Measurements from ENCODE around the gene PSMG1. TPM values are rescaled to one million over a fixed set of nuclear protein-coding genes. Genes with fewer than 3 reads are reported as not detected.

PSMG1 gene
- total RNA-seq, 5 donors from 2014 or later (not counting 1 experiment from before 2014, with no cell fraction given) = 12.9 to 18.1 (median 16.8) TPM

GRCh38 chr21:39149882-39150281 lies 33.4 kb downstream of the PSMG1 start:
- Histone ChIP-seq H3K27me3 (replicated peaks in 1 of 2; ENCODE audit: control insufficient read depth in 2 of 2, extremely low read depth in 1 of 2, insufficient read depth in 2 of 2, low read length in 1 of 2) (peaks cover 0 to 10% of the 10 kb centered on the region in 2 experiments), H3K4me1 (ENCODE audit: control insufficient read depth in 1 of 2, extremely low read depth in 1 of 2, insufficient read depth in 2 of 2, low read length in 2 of 2) (no peaks in the 10 kb centered on the region)

GRCh38 chr21:39148975-39149374 lies 34.3 kb downstream of the PSMG1 start:
- POLR2A ChIA-PET = no interaction called here
- Histone ChIP-seq H3K27me3 (replicated peaks in 1 of 2; ENCODE audit: control insufficient read depth in 2 of 2, extremely low read depth in 1 of 2, insufficient read depth in 2 of 2, low read length in 1 of 2) (peaks cover 0 to 10% of the 10 kb centered on the region in 2 experiments), H3K9me3 (no peaks in the 10 kb centered on the region), H3K36me3 (ENCODE audit: control insufficient read depth in 2 of 2, extremely low read depth in 1 of 2, insufficient read depth in 1 of 2, low read length in 1 of 2) (no peaks in the 10 kb centered on the region), H3K4me3 (ENCODE audit: control insufficient read depth in 1 of 2, extremely low read depth in 1 of 2, low read length in 1 of 2) (no peak overlapping the region), H3K27ac (ENCODE audit: low read length) (no peak overlapping the region), H3K4me1 (ENCODE audit: control insufficient read depth in 1 of 2, extremely low read depth in 1 of 2, insufficient read depth in 2 of 2, low read length in 2 of 2) (no peaks in the 10 kb centered on the region)
- no peaks in the 10 kb centered on the region for H3K36me3 Mint-ChIP-seq
- no peaks in the 10 kb centered on the region for H3K4me1 Mint-ChIP-seq
- DNase-seq (no peak), ATAC-seq (replicated peaks in 1 of 4) (no peak)
- no CpG with 5 or more reads among the region's 2 CpGs for WGBS (ENCODE audit: insufficient coverage)
- no peak overlapping the region for H3K4me3 Mint-ChIP-seq
- H3K27me3 Mint-ChIP-seq = peaks cover 0 to 6% of the 10 kb centered on the region in 2 donors
- no peaks in the 10 kb centered on the region for H3K9me3 Mint-ChIP-seq
- no peak overlapping the region for H3K27ac Mint-ChIP-seq
- CTCF ChIA-PET = no interaction called here

More at GRCh38 chr21:39149882-39150281, 33.4 kb downstream of the PSMG1 start:
- ChIA-PET CTCF (interaction anchor here in 1 of 2 donors (1.0 kb wide), 1 partner anchor 11 kb away, joined by 4 read pairs; no protein-coding TSS in a partner anchor), POLR2A (no interaction called here)
- H3K4me1 Mint-ChIP-seq = no peaks in the 10 kb centered on the region
- H3K36me3 ChIP-seq (ENCODE audit: control insufficient read depth in 2 of 2, extremely low read depth in 1 of 2, insufficient read depth in 1 of 2, low read length in 1 of 2) = no peaks in the 10 kb centered on the region
- H3K27me3 Mint-ChIP-seq = peaks cover 0 to 6% of the 10 kb centered on the region in 2 donors
- no peak overlapping the region for H3K4me3 ChIP-seq (ENCODE audit: control insufficient read depth in 1 of 2, extremely low read depth in 1 of 2, low read length in 1 of 2)
- H3K9me3 ChIP-seq = no peaks in the 10 kb centered on the region
- H3K9me3 Mint-ChIP-seq = no peaks in the 10 kb centered on the region
- H3K27ac ChIP-seq (ENCODE audit: low read length) = no peak overlapping the region
- ATAC-seq (replicated peaks in 1 of 4) = no peak
- no peak overlapping the region for H3K27ac Mint-ChIP-seq
- DNase-seq = no peak
- no peak overlapping the region for H3K4me3 Mint-ChIP-seq
- no peaks in the 10 kb centered on the region for H3K36me3 Mint-ChIP-seq

DNA sequence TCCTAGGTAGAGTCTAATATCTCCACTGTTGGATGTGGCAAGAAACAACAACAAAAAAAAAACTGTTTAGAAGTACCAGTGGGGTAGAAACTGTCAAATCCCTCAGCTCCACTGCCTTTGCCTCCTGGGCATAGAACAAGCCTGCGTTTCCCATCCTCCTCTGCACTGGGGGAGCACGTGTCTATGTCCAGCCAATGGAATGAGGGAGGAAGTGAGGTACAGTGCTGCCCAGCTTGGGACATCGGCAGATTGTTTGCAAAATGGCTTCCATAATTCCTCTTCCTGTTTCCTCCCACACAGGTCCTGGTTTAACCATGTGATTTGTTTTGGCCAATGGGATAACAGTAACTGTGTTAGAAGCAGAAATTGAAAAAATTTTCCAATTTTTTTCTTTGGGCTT lies 39.1 kb downstream of the PSMG1 start:
- Mint-ChIP-seq H3K4me3 (no peak overlapping the region), H3K9me3 (no peaks in the 10 kb centered on the region), H3K4me1 (no peaks in the 10 kb centered on the region), H3K36me3 (no peaks in the 10 kb centered on the region), H3K27me3 (peaks cover 0 to 5% of the 10 kb centered on the region in 2 donors), H3K27ac (no peak overlapping the region)
- WGBS (ENCODE audit: insufficient coverage) = no CpG with 5 or more reads among the region's 3 CpGs
- DNase-seq = no peak
- POLR2A ChIA-PET = no interaction called here
- Histone ChIP-seq H3K4me3 (ENCODE audit: control insufficient read depth in 1 of 2, extremely low read depth in 1 of 2, low read length in 1 of 2) (no peak overlapping the region), H3K36me3 (ENCODE audit: control insufficient read depth in 2 of 2, extremely low read depth in 1 of 2, insufficient read depth in 1 of 2, low read length in 1 of 2) (no peaks in the 10 kb centered on the region), H3K9me3 (no peaks in the 10 kb centered on the region), H3K4me1 (ENCODE audit: control insufficient read depth in 1 of 2, extremely low read depth in 1 of 2, insufficient read depth in 2 of 2, low read length in 2 of 2) (no peaks in the 10 kb centered on the region), H3K27me3 (replicated peaks in 1 of 2; ENCODE audit: control insufficient read depth in 2 of 2, extremely low read depth in 1 of 2, insufficient read depth in 2 of 2, low read length in 1 of 2) (peaks cover 0 to 2% of the 10 kb centered on the region in 2 experiments), H3K27ac (ENCODE audit: low read length) (no peak overlapping the region)
- CTCF ChIA-PET = no interaction called here
- no peak for ATAC-seq (replicated peaks in 1 of 4)

GRCh38 chr21:39142972-39143371 lies 40.3 kb downstream of the PSMG1 start:
- no peak overlapping the region for H3K4me3 Mint-ChIP-seq
- H3K27ac Mint-ChIP-seq = no peak overlapping the region
- DNase-seq (no peak), ATAC-seq (replicated peaks in 1 of 4) (no peak)
- H3K27me3 Mint-ChIP-seq = peaks cover 0 to 5% of the 10 kb centered on the region in 2 donors
- H3K9me3 ChIP-seq = no peaks in the 10 kb centered on the region
- no peaks in the 10 kb centered on the region for H3K36me3 ChIP-seq (ENCODE audit: control insufficient read depth in 2 of 2, extremely low read depth in 1 of 2, insufficient read depth in 1 of 2, low read length in 1 of 2)
- H3K27ac ChIP-seq (ENCODE audit: low read length) = no peak overlapping the region
- no peaks in the 10 kb centered on the region for H3K4me1 ChIP-seq (ENCODE audit: control insufficient read depth in 1 of 2, extremely low read depth in 1 of 2, insufficient read depth in 2 of 2, low read length in 2 of 2)
- no peaks in the 10 kb centered on the region for H3K4me1 Mint-ChIP-seq
- POLR2A ChIA-PET = no interaction called here
- CTCF ChIA-PET = no interaction called here
- no peaks in the 10 kb centered on the region for H3K9me3 Mint-ChIP-seq
- H3K36me3 Mint-ChIP-seq = no peaks in the 10 kb centered on the region
- no CpG with 5 or more reads among the region's 3 CpGs for WGBS (ENCODE audit: insufficient coverage)
- peaks cover 0 to 2% of the 10 kb centered on the region in 2 experiments for H3K27me3 ChIP-seq (replicated peaks in 1 of 2; ENCODE audit: control insufficient read depth in 2 of 2, extremely low read depth in 1 of 2, insufficient read depth in 2 of 2, low read length in 1 of 2)
- no peak overlapping the region for H3K4me3 ChIP-seq (ENCODE audit: control insufficient read depth in 1 of 2, extremely low read depth in 1 of 2, low read length in 1 of 2)

DNA sequence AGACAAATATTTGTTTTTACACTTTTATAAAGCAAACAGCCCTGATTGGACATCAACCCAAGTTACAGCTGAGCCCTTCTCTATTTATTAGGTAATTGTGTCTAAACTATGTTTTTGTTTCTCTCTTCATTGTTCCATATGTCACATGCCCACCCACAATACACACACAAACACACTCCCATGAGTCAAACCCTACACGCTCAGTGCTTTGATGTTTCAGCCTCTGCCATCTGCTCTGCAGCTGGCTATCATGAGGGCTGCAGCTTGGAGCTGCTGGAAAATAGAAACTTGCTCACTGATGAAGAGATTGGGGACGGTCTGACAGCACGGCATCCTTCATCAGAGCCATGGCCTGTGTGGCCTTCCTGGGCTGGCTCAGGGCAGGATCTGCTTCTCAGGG lies 41.7 kb downstream of the PSMG1 start:
- DNase-seq = no peak
- Mint-ChIP-seq H3K4me1 (no peaks in the 10 kb centered on the region), H3K9me3 (no peaks in the 10 kb centered on the region), H3K36me3 (no peaks in the 10 kb centered on the region), H3K27ac (no peak overlapping the region), H3K27me3 (peaks cover under 1 to 5% of the 10 kb centered on the region in 2 donors), H3K4me3 (no peak overlapping the region)
- WGBS (ENCODE audit: insufficient coverage) = 20% methylated on average over 3 of the region's 3 CpGs
- H3K27me3 ChIP-seq (replicated peaks in 1 of 2; ENCODE audit: control insufficient read depth in 2 of 2, extremely low read depth in 1 of 2, insufficient read depth in 2 of 2, low read length in 1 of 2) = peaks cover 0 to 12% of the 10 kb centered on the region in 2 experiments
- POLR2A ChIA-PET = no interaction called here
- no peaks in the 10 kb centered on the region for H3K9me3 ChIP-seq
- H3K4me1 ChIP-seq (ENCODE audit: control insufficient read depth in 1 of 2, extremely low read depth in 1 of 2, insufficient read depth in 2 of 2, low read length in 2 of 2) = no peaks in the 10 kb centered on the region
- no peak overlapping the region for H3K4me3 ChIP-seq (ENCODE audit: control insufficient read depth in 1 of 2, extremely low read depth in 1 of 2, low read length in 1 of 2)
- no peak for ATAC-seq (replicated peaks in 1 of 4)
- no peak overlapping the region for H3K27ac ChIP-seq (ENCODE audit: low read length)
- CTCF ChIA-PET = no interaction called here
- no peaks in the 10 kb centered on the region for H3K36me3 ChIP-seq (ENCODE audit: control insufficient read depth in 2 of 2, extremely low read depth in 1 of 2, insufficient read depth in 1 of 2, low read length in 1 of 2)

- H3K4me1 Mint-ChIP-seq = no peaks in the 10 kb centered on the region
- no peaks in the 10 kb centered on the region for H3K4me1 ChIP-seq (ENCODE audit: control insufficient read depth in 1 of 2, extremely low read depth in 1 of 2, insufficient read depth in 2 of 2, low read length in 2 of 2)
- no peaks in the 10 kb centered on the region for H3K9me3 ChIP-seq
- H3K36me3 ChIP-seq (ENCODE audit: control insufficient read depth in 2 of 2, extremely low read depth in 1 of 2, insufficient read depth in 1 of 2, low read length in 1 of 2) = no peaks in the 10 kb centered on the region
- no peak overlapping the region for H3K27ac ChIP-seq (ENCODE audit: low read length)
- H3K27me3 Mint-ChIP-seq = peaks cover 3 to 5% of the 10 kb centered on the region in 2 donors
- no peaks in the 10 kb centered on the region for H3K9me3 Mint-ChIP-seq
- no peak overlapping the region for H3K4me3 ChIP-seq (ENCODE audit: control insufficient read depth in 1 of 2, extremely low read depth in 1 of 2, low read length in 1 of 2)
- H3K36me3 Mint-ChIP-seq = no peaks in the 10 kb centered on the region
- POLR2A ChIA-PET = no interaction called here
- ATAC-seq (replicated peaks in 1 of 4) (no peak), DNase-seq (no peak)
- 98% methylated on average over 9 of the region's 14 CpGs for WGBS (ENCODE audit: insufficient coverage)
- no peak overlapping the region for H3K4me3 Mint-ChIP-seq
- H3K27me3 ChIP-seq (replicated peaks in 1 of 2; ENCODE audit: control insufficient read depth in 2 of 2, extremely low read depth in 1 of 2, insufficient read depth in 2 of 2, low read length in 1 of 2) = peaks cover 0 to 14% of the 10 kb centered on the region in 2 experiments
- CTCF ChIA-PET = interaction anchor here (0.6 to 1.7 kb wide), 4 partner anchors 400 to 661 kb away, joined by 3 to 5 read pairs (median 4); no protein-coding TSS in a partner anchor
- no peak overlapping the region for H3K27ac Mint-ChIP-seq
Observed at GRCh38 chr21:39137248-39138178, 45.7 kb downstream of the PSMG1 start.

All from T-cell (primary cell).